ENCODE data around the gene EXOSC10.
"Not testable (repeated sequence)": the region's sequence is repeated elsewhere in the genome, so short reads cannot be mapped to it uniquely, and the experiment has no call there.

EXOSC10 gene

DNA sequence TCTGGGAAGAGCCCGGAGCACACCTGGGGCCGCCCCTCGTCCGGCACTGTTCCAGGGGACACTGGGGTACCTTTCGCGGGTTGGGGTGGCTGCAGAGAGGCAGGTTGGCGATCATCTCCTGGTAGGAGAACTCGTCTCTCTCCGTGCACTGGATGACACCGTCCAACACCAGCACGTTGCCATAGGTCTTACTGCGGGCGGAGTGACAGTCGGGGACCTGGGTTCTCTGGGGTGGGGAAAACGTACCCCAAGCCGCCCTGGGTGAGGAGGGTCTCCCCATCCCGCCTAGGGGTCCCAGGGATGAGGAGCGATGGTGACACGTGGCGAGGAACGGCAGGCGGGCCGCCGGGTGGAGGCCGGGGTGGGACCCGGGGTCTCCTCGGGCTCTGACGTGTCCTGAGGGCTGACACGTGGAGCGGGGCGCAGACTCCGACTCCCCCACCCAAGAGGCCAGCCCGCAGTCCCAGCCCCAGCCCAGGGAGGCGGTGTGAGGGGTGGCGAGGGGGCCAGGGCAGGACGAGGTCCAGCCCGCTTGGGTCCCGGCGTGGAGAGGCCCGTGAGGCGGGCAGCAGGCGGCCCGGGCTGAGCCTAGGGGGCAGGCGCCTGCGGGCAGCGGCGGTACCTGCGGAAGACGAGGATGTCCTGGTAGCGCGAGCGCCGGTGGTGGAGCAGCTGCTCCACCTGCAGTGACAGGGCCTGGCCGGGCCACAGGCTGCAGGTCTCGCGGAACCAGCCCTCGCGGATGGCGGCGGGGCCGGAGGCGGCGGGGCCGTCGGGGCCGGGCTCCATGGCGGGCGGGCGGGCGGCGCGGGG lies 40.3 kb downstream of the EXOSC10 start:
- FAIRE-seq = no peak

GRCh38 chr1:11058595-11059154 lies 41.0 kb downstream of the EXOSC10 start:
- no peak for FAIRE-seq

- no peak for FAIRE-seq
Observed at GRCh38 chr1:11058026-11058425, 41.6 kb downstream of the EXOSC10 start.

DNA sequence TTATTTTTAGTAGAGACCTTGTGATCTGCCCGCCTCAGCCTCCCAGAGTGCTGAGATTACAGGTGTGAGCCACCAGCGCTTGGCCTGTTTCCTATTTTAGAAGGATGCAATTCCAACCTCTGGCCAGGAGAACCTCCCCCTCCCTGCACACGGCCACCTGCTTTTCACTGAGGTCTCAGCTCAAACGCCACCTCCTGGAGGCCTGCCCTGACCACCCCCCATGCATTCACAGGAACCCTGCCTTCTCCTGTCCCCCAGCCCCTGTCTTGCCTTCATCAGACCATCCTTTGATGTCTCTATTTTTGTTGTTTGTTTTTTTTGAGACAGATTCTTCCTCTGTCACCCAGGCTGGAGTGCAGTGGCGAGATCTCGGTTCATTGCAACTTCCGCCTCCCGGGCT lies 42.2 kb downstream of the EXOSC10 start:
- FAIRE-seq = no peak

GRCh38 chr1:11056504-11056903 lies 43.2 kb downstream of the EXOSC10 start:
- no peak for FAIRE-seq

DNA sequence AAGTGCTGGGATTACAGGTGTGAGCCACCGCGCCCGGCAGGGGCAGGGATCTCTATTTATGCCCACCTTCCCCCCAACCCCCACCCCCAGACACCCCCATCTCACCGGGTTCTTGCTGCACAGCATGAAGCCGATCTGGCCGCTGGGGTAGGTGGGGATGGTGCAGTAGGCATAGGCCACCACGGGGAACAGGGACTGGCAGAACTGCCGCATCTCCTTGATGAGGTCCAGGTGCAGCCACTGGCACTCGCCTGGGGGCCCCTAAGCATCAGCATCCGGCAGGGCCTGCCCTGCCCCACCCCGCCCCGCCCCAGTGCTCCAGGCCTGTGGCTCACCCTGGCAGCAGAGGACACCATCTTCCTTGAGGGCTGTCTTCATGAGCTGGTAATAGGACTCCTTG lies 44.0 kb downstream of the EXOSC10 start:
- FAIRE-seq = no peak

DNA sequence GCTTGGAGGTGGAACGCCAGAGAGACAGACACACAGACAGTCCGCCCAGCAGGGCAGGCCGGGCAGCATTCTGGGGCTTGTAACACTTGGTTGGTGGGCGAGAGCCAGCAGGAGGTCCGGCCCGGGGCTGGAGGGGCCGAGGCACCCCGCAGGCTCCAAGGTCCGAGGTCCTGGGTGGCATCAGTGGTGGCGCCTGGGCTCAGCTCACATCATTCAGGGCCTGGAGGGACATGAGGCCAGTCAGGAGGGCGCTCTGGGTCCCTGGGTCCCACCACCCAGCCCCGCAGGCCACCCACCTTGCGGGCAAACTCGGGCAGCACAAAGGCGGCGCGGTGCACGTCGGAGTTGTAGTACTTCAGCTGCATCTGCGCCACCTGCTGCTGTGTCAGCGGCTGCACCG lies 45.0 kb downstream of the EXOSC10 start:
- FAIRE-seq = no peak

DNA sequence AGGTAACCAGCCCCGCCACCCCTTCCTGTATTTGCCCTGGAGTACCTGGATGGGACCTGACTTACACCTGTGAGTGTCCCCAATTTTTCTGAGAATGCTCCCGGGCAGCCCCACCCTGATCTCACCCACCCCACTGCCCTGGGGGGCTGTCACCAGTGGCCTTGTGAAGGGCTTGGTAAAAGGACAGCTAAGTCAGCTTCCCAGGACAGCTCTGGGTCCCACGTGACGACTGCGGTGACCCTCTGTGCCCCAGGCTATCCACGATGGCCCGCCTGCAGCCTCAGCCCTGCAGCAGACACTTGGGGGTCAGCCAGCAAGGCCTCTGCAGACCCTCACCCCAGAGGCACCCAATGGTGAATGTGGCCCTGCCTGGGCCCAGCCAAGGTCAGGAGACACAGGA lies 45.5 kb downstream of the EXOSC10 start:
- FAIRE-seq = no peak

- FAIRE-seq = no peak
Observed at GRCh38 chr1:11053758-11054137, 45.9 kb downstream of the EXOSC10 start.

GRCh38 chr1:11052839-11053757 lies 46.6 kb downstream of the EXOSC10 start:
- FAIRE-seq = no peak

DNA sequence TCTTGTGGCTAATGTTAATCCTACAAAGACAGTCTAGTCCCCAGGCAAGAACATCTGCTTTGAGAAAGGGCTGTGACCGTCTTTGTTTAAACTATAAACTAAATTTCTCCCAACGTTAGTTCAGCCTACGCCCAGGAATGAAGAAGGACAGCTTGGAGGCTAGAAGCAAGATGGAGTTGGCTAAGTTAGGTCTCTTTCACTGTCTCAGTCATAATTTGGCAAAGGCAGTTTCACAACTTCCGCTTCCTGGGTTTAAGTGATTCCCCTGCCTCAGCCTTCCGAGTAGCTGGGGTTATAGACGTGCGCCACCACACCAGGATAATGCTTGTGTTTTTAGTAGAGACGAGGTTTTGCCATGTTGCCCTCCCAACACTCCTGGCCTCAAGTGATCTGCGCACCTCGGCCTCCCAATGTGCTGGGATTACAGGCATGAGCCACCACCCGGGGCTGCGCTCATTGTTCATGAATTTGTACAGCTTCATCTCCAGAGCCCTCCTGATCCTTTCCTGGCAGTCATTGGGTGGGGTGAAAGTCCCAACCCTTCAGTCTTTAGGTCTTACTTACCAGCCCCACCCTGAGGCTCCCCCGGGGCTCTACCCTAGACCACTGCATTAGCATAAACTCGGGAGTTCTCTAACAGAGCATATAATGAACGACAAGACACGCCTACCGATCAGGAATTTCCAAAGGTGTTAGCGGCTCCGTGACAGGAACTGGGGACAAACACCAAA lies 47.7 kb downstream of the EXOSC10 start:
- no peak for FAIRE-seq

- not testable (repeated sequence) for FAIRE-seq
Observed at GRCh38 chr1:11051121-11051520, 48.5 kb downstream of the EXOSC10 start.

DNA sequence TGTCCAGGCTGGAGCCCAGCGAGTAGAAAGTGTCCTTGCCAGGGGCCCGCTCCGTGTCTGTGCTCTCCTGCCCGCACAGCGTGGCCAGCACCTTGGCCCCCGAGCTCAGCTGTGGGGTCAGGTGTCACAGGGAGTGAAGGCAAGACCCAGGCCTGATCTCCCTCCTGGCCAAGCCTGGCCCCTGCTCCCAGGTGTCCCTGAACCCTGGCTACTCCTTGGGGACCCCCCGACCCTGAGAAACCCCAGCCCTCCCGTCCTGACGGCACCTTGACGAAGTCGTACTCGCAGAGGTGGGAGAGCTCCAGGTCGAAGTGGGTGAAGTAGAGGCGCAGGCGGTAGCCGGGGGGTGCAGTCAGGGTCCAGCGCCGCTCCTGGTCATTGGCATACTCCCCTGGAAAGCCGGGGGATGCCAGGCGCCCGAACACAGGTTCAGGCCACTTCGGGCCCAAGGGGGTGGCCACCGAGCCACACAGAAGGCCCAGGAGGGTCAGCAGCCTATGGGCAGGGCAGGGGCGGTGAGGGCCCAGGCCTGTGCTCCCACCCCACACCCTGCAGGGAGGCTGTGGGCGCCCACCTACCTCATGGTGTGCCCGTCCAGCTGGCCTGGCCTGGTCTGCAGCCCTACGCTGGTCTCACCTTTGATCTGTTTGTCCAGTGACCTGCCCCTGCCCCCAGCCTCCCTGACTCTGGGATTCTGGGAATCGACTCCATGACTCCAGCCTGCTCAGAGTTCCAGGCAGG lies 52.9 kb downstream of the EXOSC10 start, which contains the start of gene MASP2:
Gene MASP2, minus strand, starts transcription at position 615 of the 741 bp plus-strand sequence. Its CDS starts 32 bp downstream, at position 583.
- no peak for FAIRE-seq

DNA sequence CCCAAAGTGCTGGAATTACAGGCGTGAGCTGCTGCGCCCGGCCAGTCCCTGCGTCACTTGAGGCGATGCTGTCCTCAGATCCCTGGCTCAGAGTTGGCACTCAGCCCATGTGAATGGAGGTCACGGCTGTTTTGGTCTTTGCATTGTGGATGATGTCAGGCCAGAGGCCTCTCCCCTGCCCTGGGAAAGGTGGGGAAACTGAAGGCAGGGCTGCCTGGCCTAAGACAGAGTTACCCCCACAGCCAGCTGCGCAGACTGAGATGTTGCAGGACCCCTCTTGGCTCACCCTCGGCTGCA lies 53.5 kb downstream of the EXOSC10 start:
- FAIRE-seq = no peak

DNA sequence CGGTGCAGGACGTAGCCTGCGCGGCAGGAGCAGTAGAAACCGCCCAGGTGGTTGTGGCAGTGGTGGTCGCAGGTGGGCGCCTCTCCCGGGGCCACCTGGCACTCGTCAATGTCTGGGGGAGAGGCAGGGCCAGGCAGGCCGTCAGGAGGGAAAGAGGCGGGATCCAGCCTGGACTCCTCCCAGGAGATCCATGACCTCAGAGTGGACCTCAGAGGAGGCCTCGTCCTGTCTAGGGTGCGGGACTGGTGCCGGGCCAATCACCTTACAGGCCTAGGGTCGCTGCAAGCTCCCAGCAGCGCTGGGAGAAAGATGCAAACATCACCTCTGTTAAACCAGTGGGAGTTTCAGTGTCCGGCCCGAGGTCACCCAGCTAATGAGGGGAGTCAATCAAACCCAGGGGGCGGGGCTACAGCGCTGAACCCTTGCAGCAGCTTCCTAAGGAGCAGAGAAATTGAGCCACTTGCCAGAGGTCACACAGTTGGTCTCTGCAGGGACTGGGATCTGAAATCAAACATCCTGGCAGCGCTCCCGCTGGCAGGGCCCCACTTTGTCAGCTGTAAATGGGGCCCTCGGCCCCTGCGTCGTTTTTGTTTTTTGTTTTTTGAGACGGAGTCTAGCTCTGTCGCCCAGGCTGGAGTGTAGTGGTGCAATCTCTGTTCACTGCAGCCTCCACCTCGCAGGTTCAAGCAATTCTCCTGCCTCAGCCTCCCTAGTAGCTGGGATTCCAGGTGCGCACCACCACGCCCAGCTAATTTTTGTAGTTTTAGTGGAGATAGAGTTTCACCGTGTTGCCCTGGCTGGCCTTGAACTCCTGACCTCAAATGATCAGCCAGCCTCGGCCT lies 54.0 kb downstream of the EXOSC10 start:
- no peak for FAIRE-seq

DNA sequence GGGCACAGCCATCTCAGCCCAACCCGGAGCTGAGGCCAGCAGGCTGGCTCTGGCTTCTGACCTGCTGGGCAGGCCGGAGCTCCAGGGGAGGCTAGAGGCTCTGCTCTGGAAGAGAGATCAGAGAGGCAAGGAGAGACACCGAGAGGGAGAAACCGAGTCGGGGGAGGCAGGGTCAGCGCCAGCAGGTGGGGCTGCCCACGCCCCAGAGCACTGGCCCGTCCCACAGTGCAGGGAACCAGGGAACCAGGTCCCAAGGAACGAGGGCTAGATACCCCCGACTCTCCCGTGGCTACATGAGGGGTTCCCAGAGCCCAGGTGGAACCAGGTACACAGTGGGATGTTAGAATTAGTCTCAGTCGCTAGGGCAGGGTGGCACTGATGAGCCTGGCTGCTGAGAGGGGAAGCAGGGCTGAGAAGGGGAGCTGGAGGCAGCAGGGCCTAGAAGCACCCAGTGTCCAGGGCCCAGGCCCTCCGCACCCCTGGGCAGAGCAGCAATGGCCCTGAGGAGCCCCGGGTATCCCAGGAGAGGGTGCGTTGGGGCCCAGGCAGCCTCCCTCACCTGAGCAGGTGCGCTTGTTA lies 54.7 kb downstream of the EXOSC10 start:
- no peak for FAIRE-seq

GRCh38 chr1:11044086-11044848 lies 55.4 kb downstream of the EXOSC10 start:
- FAIRE-seq = no peak

GRCh38 chr1:11042995-11043874 lies 56.4 kb downstream of the EXOSC10 start:
- no peak for FAIRE-seq

DNA sequence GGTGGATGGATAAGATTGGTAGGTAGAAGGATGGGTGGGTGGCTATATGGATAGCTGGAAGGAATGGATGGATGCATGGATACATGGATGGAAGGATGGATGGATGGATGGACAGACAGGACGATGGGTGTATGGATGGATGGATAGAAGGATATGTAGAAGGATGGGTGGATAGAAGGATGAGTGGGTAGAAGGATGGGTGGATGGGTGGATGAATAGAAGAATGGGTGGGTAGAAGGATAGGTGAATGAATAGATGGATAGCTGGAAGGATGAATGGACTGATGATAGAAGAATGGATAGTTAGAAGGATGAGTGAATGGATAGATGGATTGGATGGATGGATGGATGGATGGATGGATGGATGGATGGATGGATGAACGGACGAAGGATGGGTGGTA lies 57.6 kb downstream of the EXOSC10 start:
- FAIRE-seq = no peak
